Ovary (tissue), 9 donors: Measurements from ENCODE around the gene ITGA3. TPM values are rescaled to one million over a fixed set of nuclear protein-coding genes. Genes with fewer than 3 reads are reported as not detected.
"Not testable (repeated sequence)": the region's sequence is repeated elsewhere in the genome, so short reads cannot be mapped to it uniquely, and the experiment has no call there.

Experiments
- DNase-seq, 5 donors: peaks; one replicate each; pipeline ENCODE4 v3.0.0-alpha.2; 2019 to 2020
- H3K27ac ChIP-seq, 2 donors: fragments of 200-600 bp; one replicate each; pipeline versions ENCODE4 v1.5.1 to v1.8.0; 2019 to 2022
- H3K27me3 ChIP-seq: fragments of 200-600 bp; one replicate; pipeline ENCODE4 v1.8.0; 2022
- H3K36me3 ChIP-seq: fragments of 200-600 bp; sonication (generic); one replicate; pipeline ENCODE4 v1.5.1; 2019
- H3K4me1 ChIP-seq: one replicate; pipeline ENCODE4 v1.8.1; 2013; ENCODE audit warnings: mild to moderate bottlenecking, moderate library complexity; ENCODE audit not compliant: insufficient read depth
- H3K4me3 ChIP-seq: fragments of 200-600 bp; sonication (generic); one replicate; pipeline ENCODE4 v1.5.1; 2017
- H3K9me3 ChIP-seq, 2 donors: fragments of 200-600 bp in 1 of 2; sonication (generic) in 1 of 2; one replicate each; pipeline versions ENCODE4 v1.5.1 to v1.8.1; 2013 to 2019; ENCODE audit warnings: mild to moderate bottlenecking in 1 of 2, moderate library complexity in 1 of 2
- EP300 ChIP-seq: sonication (generic); formaldehyde crosslinking; IDR thresholded peaks from one replicate; pipeline ENCODE4 v1.6.1; 2017; ENCODE audit warnings: antibody characterized with exemption
- POLR2A ChIP-seq: fragments of 450-650 bp; IDR thresholded peaks from one replicate; pipeline ENCODE4 v1.6.1; 2017; ENCODE audit warnings: antibody characterized with exemption, mild to moderate bottlenecking, moderate library complexity
- WGBS, 3 donors: extraction: QIAGEN DNeasy Blood & Tissue Kit in 1 of 3; methylation state at CpG; one replicate each; pipeline versions ENCODE4 v1.1.5 to v1.1.7; 2013 to 2017; 5-methylcytosine and 5-hydroxymethylcytosine counted together
- intact Hi-C, 4 donors: fragments of 100-400 bp; cut with DNase I; formaldehyde crosslinking; loops; one replicate each; pipeline versions ENCODE4 v1.11.0 to v1.15.1; 2022 to 2023
- polyA plus RNA-seq, 2 donors: library from polyadenylated mRNA; stranded (reverse); fragments of 200-250 nt in 1 of 2; fragments of 350-450 nt in 1 of 2; fragmentation: Illumina TruSeq in 1 of 2; extraction: RNeasy Lipid Tissue Mini Kit (QIAGEN cat#74804) in 1 of 2; gene quantifications; one replicate each; pipeline ENCODE4 v1.2.3, GENCODE V29; 2013 to 2014
- total RNA-seq, 7 donors: library from RNA; depleted of rRNA in 2 of 7; stranded (reverse); fragments of >200 nt in 2 of 7; fragmentation: NEBNext Ultra II Directional in 3 of 7; extraction: Animal tissue kit (Norgen Biotek cat#: 25700) in 3 of 7; gene quantifications; one replicate each; pipeline versions ENCODE4 v1.1.0 to v1.2.4, GENCODE V29; 2016 to 2023
- TF ChIP-seq, protein P1 (sequence below), 3 donors: fragments of 450-650 bp in 2 of 3; fragments of 200-600 bp in 1 of 3; IDR thresholded peaks; one replicate each; pipeline versions ENCODE4 v1.5.1 to v1.8.0; 2016 to 2022; ENCODE audit warnings: antibody characterized with exemption in 3 of 3, mild to moderate bottlenecking in 1 of 3
- donor health status: DM: no; HTN: no; CAD: no; lungs with moderate emphysema.
- donor health status: DM: no; HTN: no; CAD: no.
- donor health status: Bipolar disorder and iron deficiency.
- donor health status: DM: yes; HTN: yes; CAD: no.
- donor health status: DM: no; HTN: no; CAD: no.
- donor health status: DM: yes; HTN: yes; CAD: no.

Gene ITGA3
- total and polyA plus RNA-seq, 9 donors, result 23.6 to 132 (median 34.2) TPM

DNA sequence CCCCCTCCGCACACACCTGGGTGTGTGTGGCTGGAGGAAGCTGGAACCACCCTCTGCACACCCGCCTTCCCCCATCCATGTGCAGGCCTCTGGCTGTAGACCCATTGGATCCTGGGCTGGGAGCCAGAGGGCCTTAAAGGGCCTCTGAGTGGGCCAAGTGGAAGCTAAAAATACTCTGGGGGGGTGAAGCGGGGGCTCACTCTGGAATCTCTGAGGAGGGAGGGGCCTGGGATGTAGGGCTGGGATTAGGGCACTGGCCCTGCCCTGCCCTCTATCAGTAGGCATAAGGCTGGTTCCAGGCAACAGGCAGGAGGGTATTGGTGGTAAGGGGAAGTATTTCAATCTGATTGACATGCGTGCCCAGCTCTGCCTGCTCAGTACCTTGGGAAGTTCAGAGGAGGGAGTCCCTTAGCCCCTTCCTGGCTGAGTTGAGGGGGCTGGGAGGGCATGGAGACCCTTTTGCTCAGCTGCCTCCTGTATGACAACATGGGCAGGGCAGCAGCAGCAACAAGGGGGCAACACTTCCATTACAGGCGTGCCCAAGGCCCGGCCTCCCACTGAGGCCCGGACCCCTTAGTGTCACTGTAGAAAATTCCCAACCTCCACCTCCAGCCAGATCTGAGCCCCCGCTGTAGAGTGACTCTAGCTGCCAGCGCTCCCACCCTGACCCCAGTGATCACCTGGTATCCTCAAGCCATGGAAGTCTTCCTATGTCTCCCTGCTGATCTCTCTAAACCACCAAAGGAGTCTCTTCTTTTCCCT, 5.2 kb downstream of the ITGA3 start:
- intact Hi-C loops, result no loop called here
- Histone ChIP-seq H3K4me1 (peaks cover 57% of the 10 kb centered on the region), H3K36me3 (no peaks in the 10 kb centered on the region), H3K4me3 (no peak overlapping the region), H3K27me3 (no peaks in the 10 kb centered on the region), H3K27ac (peak overlapping the region; percentile 58 to 93), H3K9me3 (no peaks in the 10 kb centered on the region)
- TF ChIP-seq, protein P1, sequence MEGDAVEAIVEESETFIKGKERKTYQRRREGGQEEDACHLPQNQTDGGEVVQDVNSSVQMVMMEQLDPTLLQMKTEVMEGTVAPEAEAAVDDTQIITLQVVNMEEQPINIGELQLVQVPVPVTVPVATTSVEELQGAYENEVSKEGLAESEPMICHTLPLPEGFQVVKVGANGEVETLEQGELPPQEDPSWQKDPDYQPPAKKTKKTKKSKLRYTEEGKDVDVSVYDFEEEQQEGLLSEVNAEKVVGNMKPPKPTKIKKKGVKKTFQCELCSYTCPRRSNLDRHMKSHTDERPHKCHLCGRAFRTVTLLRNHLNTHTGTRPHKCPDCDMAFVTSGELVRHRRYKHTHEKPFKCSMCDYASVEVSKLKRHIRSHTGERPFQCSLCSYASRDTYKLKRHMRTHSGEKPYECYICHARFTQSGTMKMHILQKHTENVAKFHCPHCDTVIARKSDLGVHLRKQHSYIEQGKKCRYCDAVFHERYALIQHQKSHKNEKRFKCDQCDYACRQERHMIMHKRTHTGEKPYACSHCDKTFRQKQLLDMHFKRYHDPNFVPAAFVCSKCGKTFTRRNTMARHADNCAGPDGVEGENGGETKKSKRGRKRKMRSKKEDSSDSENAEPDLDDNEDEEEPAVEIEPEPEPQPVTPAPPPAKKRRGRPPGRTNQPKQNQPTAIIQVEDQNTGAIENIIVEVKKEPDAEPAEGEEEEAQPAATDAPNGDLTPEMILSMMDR (IDR thresholded peaks at IDR 0.05), result no peak
- TF ChIP-seq EP300 (no peak), POLR2A (no peak)
- WGBS, 3 donors, result 56 to 59% (median 59%) methylated on average over 9 of the region's 9 CpGs
- DNase-seq, result peak; percentile 90 to 95 (median 93)

DNA sequence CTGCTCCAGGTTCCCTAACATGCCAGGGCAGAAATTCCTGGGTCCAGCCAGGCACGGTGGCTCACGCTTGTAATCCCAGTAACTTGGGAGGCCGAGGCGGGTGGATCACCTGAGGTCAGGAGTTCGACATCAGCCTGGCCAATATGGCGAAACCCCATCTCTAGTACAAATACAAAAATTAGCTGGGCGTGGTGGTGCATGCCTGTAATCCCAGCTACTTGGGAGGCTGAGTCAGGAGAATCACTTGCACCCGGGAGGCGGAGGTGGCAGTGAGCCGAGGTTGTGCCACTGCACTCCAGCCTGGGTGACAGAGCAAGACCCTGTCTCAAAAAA, 5.8 kb downstream of the ITGA3 start:
- H3K27me3 ChIP-seq, H3K36me3 ChIP-seq, H3K9me3 ChIP-seq, H3K4me3 ChIP-seq, intact Hi-C loops: not testable (repeated sequence)
- 80 to 93% (median 80%) methylated on average over 10 of the region's 10 CpGs for WGBS, 3 donors
- Histone ChIP-seq H3K27ac (peak overlapping the region in 1 of 2 donors; percentile 93), H3K4me1 (peaks cover 57% of the 10 kb centered on the region)
- DNase-seq, result peak in 2 of 5 donors; percentile 30 to 33

DNA sequence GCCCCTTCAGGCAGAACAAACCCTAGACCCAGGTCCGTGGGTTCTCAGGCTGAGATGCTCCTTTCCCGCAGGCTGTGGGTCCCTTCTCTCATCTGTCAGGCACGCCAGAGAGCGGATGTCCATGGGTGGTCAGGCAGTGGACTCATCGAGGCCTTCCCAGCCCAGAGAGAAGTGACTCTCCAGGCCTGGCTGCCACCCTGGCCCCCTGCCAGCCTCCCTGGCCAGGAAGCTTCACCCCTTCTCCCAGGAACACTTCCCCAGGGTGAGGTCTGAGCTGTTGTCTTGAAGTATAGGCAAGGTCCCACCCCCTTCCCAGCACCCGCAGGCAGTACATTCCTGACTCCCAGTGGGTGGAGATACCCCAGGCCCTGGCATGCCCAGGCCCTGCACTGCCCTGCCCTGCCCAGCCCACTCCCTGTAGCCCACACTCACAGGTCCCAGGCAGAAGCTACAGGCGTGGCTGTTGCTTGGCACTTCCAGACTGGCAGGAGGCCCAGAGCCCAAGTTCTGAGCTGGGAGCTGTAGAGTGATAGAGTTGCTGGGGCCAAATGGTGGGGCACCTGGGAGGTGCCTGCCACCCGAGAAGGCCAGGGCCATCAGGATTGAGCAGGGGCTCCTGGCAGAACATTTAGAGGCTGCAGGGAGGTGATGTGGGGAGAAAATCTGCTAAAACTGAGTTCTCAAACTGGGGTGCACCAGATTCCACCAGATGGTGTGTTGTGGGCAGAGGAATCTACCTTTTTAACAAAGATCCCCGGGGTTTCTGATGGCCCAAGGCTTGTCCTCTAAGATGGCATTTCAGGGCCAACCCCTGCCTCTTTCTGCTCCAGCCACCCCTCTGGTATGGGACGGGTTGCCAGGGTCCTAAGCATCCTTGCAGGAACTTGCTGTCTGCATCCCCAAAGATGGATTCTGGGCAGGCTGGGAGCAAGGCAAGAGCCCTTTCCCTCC, 6.7 kb downstream of the ITGA3 start:
- 59 to 76% (median 71%) methylated on average over 10 of the region's 10 CpGs for WGBS, 3 donors
- no peak overlapping the region for H3K27ac ChIP-seq
- no peak overlapping the region for H3K4me3 ChIP-seq

DNA sequence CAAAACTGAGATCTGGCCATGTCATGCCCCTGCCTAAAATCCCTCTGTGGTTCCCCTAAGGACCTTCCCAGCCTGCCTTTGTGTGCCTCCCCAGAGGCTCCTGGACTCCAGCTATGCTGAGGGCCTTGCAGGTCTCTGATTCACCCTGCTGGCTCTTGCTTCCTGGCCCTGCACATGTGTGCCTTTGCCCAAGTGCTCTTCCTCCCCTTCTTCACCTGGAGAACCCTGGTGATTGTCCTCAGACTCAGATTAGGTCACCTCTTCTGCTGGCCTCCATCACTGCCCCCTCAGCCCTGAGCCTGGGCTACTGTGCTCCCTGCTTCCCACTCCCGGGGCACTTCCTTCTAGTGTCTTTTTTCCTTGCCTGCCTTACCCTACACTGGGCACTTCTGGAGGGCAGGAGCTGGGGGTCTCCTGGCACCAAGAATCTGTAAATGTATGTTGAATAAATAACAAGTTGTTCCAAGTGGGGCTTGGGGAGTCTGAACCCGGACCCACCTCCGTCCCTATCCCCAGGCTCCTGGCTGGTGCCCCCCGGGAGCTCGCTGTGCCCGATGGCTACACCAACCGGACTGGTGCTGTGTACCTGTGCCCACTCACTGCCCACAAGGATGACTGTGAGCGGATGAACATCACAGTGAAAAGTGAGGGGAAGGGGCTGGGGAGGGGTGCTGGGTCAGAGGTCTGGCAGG, 7.8 kb downstream of the ITGA3 start:
- Histone ChIP-seq H3K9me3 (no peaks in the 10 kb centered on the region), H3K4me3 (no peak overlapping the region), H3K27me3 (no peaks in the 10 kb centered on the region), H3K27ac (peak overlapping the region in 1 of 2 donors; percentile 59), H3K4me1 (peaks cover 45% of the 10 kb centered on the region), H3K36me3 (no peaks in the 10 kb centered on the region)
- intact Hi-C loops, result no loop called here
- 94 to 96% (median 96%) methylated on average over 8 of the region's 8 CpGs for whole genome bisulfite sequencing, 3 donors
- TF ChIP-seq EP300 (no peak), POLR2A (no peak)
- TF ChIP-seq, protein P1 (IDR thresholded peaks at IDR 0.05), result no peak
- peak in 2 of 5 donors; percentile 17 to 31 for DNase-seq

More for the DNA sequence above, 6.7 kb downstream of the ITGA3 start:
- Histone ChIP-seq H3K9me3 (no peaks in the 10 kb centered on the region), H3K4me1 (peaks cover 54% of the 10 kb centered on the region), H3K27me3 (no peaks in the 10 kb centered on the region), H3K36me3 (no peaks in the 10 kb centered on the region)
- TF ChIP-seq POLR2A (no peak), EP300 (no peak)
- peak; percentile 40 to 65 (median 62) for DNase-seq
- intact Hi-C loops, result no loop called here
